Large intestine (tissue), 3 donors: Measurements from ENCODE around the gene HDAC4. TPM values are rescaled to one million over a fixed set of nuclear protein-coding genes. Genes with fewer than 3 reads are reported as not detected.

Experiments used
- DNase-seq, 2 donors: peaks; one replicate each; pipeline versions ENCODE4 v3.0.0 to v3.0.0-alpha.2; 2013
- H3K27ac ChIP-seq: one replicate; pipeline ENCODE4 v1.5.1; 2013; ENCODE audit warnings: low read length
- H3K27me3 ChIP-seq: 2 replicates; pipeline ENCODE4 v1.6.1; 2013; ENCODE audit warnings: low read length; ENCODE audit not compliant: control insufficient read depth, insufficient read depth
- H3K36me3 ChIP-seq: 2 replicates; pipeline ENCODE4 v1.6.1; 2013; ENCODE audit warnings: low read length; ENCODE audit not compliant: control insufficient read depth, insufficient read depth
- H3K4me1 ChIP-seq: one replicate; pipeline ENCODE4 v1.6.1; 2013; ENCODE audit warnings: low read length; ENCODE audit not compliant: control insufficient read depth, insufficient read depth
- H3K4me3 ChIP-seq: one replicate; pipeline ENCODE4 v1.5.1; 2013; ENCODE audit warnings: low read length
- H3K9me3 ChIP-seq: one replicate; pipeline ENCODE4 v1.6.1; 2013; ENCODE audit warnings: mild to moderate bottlenecking, low read depth, low read length, moderate library complexity; ENCODE audit not compliant: control insufficient read depth
- WGBS: methylation state at CpG from one replicate; pipeline ENCODE4 v1.1.5; 2013; ENCODE audit warnings: low lambda C conversion rate; ENCODE audit not compliant: insufficient coverage; 5-methylcytosine and 5-hydroxymethylcytosine counted together
- polyA plus RNA-seq: library from polyadenylated mRNA; unstranded; fragments of 120-200 nt; gene quantifications from one replicate; pipeline ENCODE4 v1.2.1, GENCODE V29; 2013

The HDAC4 gene
- polyA plus RNA-seq, 1 donor, result 10.7 TPM

- no peak overlapping the region for H3K27ac ChIP-seq
Observed at GRCh38 chr2:239313776-239314175, 87.0 kb downstream of the HDAC4 start.

GRCh38 chr2:239312741-239313667 is 87.8 kb downstream of the HDAC4 start:
- no peak overlapping the region for H3K4me3 ChIP-seq
- H3K36me3 ChIP-seq, result no peaks in the 10 kb centered on the region
- peaks cover 13% of the 10 kb centered on the region for H3K4me1 ChIP-seq
- peaks cover 4% of the 10 kb centered on the region for H3K9me3 ChIP-seq
- WGBS, result 100% methylated on average over 2 of the region's 33 CpGs
- no peak for DNase-seq
- H3K27ac ChIP-seq, result no peak overlapping the region
- H3K27me3 ChIP-seq, result no peaks in the 10 kb centered on the region

More at GRCh38 chr2:239313776-239314175, 87.0 kb downstream of the HDAC4 start:
- peaks cover 13% of the 10 kb centered on the region for H3K4me1 ChIP-seq
- WGBS, result no CpG with 5 or more reads among the region's 5 CpGs
- H3K27me3 ChIP-seq, result no peaks in the 10 kb centered on the region
- H3K4me3 ChIP-seq, result no peak overlapping the region
- no peak for DNase-seq
- H3K9me3 ChIP-seq, result peaks cover 4% of the 10 kb centered on the region
- no peaks in the 10 kb centered on the region for H3K36me3 ChIP-seq

GRCh38 chr2:239312081-239312511 is 88.7 kb downstream of the HDAC4 start:
- H3K27me3 ChIP-seq, result no peaks in the 10 kb centered on the region
- WGBS, result no CpG with 5 or more reads among the region's 10 CpGs
- peaks cover 13% of the 10 kb centered on the region for H3K4me1 ChIP-seq
- no peaks in the 10 kb centered on the region for H3K36me3 ChIP-seq
- no peak overlapping the region for H3K27ac ChIP-seq
- H3K9me3 ChIP-seq, result peaks cover 4% of the 10 kb centered on the region
- DNase-seq, result no peak
- no peak overlapping the region for H3K4me3 ChIP-seq

GRCh38 chr2:239311132-239312040 is 89.4 kb downstream of the HDAC4 start:
- H3K9me3 ChIP-seq, result peaks cover 4% of the 10 kb centered on the region
- whole genome bisulfite sequencing, result no CpG with 5 or more reads among the region's 28 CpGs
- peaks cover 11% of the 10 kb centered on the region for H3K4me1 ChIP-seq
- no peak overlapping the region for H3K4me3 ChIP-seq
- no peak for DNase-seq
- H3K27me3 ChIP-seq, result no peaks in the 10 kb centered on the region
- H3K27ac ChIP-seq, result no peak overlapping the region
- no peaks in the 10 kb centered on the region for H3K36me3 ChIP-seq

- no peak overlapping the region for H3K4me3 ChIP-seq
- peaks cover 4% of the 10 kb centered on the region for H3K9me3 ChIP-seq
- H3K27me3 ChIP-seq, result no peaks in the 10 kb centered on the region
- H3K4me1 ChIP-seq, result peaks cover 11% of the 10 kb centered on the region
- H3K36me3 ChIP-seq, result no peaks in the 10 kb centered on the region
- WGBS, result no CpG with 5 or more reads among the region's 14 CpGs
- H3K27ac ChIP-seq, result no peak overlapping the region
- no peak for DNase-seq
Observed at GRCh38 chr2:239310401-239311061, 90.3 kb downstream of the HDAC4 start.

GRCh38 chr2:239309398-239310245 is 91.2 kb downstream of the HDAC4 start:
- Histone ChIP-seq H3K9me3 (peaks cover 4% of the 10 kb centered on the region), H3K36me3 (no peaks in the 10 kb centered on the region), H3K4me3 (no peak overlapping the region), H3K4me1 (peaks cover 18% of the 10 kb centered on the region), H3K27me3 (no peaks in the 10 kb centered on the region), H3K27ac (peak overlapping the region; percentile 44)
- no peak for DNase-seq
- WGBS, result no CpG with 5 or more reads among the region's 18 CpGs

- Histone ChIP-seq H3K27ac (peak overlapping the region; percentile 44), H3K27me3 (no peaks in the 10 kb centered on the region), H3K4me1 (peaks cover 26% of the 10 kb centered on the region), H3K4me3 (peak overlapping the region; percentile 22), H3K9me3 (peaks cover 4% of the 10 kb centered on the region), H3K36me3 (no peaks in the 10 kb centered on the region)
- no peak for DNase-seq
- 80% methylated on average over 1 of the region's 33 CpGs for WGBS
Observed at GRCh38 chr2:239308661-239309397, 92.0 kb downstream of the HDAC4 start.

- Histone ChIP-seq H3K27me3 (no peaks in the 10 kb centered on the region), H3K4me1 (peaks cover 34% of the 10 kb centered on the region), H3K9me3 (peaks cover 4% of the 10 kb centered on the region), H3K36me3 (no peaks in the 10 kb centered on the region), H3K27ac (peak overlapping the region; percentile 44), H3K4me3 (peak overlapping the region; percentile 22)
- no peak for DNase-seq
- 100% methylated on average over 1 of the region's 16 CpGs for WGBS
Observed at GRCh38 chr2:239307921-239308613, 92.8 kb downstream of the HDAC4 start.

GRCh38 chr2:239307221-239307569 is 93.6 kb downstream of the HDAC4 start:
- no peaks in the 10 kb centered on the region for H3K27me3 ChIP-seq
- peaks cover 39% of the 10 kb centered on the region for H3K4me1 ChIP-seq
- DNase-seq, result no peak
- no peak overlapping the region for H3K4me3 ChIP-seq
- no peaks in the 10 kb centered on the region for H3K36me3 ChIP-seq
- H3K27ac ChIP-seq, result no peak overlapping the region
- WGBS, result no CpG with 5 or more reads among the region's 8 CpGs
- no peaks in the 10 kb centered on the region for H3K9me3 ChIP-seq
